ENCODE results near the gene SOX5.
"Not testable (repeated sequence)": the region's sequence is repeated elsewhere in the genome, so short reads cannot be mapped to it uniquely, and the experiment has no call there.

DNA sequence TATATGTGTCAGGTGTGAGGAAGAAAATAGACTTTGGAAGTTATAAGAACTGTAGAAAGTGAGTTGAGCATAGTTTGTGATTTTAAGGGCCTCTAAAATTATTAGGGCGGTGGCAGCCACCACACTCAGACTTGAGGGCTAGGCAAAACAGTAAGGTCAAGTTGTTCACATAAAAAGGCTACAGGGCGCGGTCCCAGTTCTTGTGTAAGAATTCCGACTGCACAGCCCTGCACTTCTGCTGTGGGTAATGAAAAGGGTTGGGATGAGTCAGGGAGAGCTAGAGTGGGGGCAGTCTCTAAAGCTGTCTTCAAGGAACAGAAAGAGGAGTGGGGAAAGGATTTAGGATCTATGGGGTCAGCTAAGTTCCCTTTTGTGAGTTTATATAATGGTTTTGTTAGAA, 441.7 kb downstream of the SOX5 start:
- not testable (repeated sequence) for TF ChIP-seq SOX6 (IDR thresholded peaks at IDR 0.05); SMC3 (conservative IDR thresholded peaks at IDR 0.05; ENCODE audit: insufficient read depth, low read depth, low read length); PTTG1 (tag; IDR thresholded peaks at IDR 0.05; ENCODE audit: low read depth)
- TF ChIP-seq, protein P1, sequence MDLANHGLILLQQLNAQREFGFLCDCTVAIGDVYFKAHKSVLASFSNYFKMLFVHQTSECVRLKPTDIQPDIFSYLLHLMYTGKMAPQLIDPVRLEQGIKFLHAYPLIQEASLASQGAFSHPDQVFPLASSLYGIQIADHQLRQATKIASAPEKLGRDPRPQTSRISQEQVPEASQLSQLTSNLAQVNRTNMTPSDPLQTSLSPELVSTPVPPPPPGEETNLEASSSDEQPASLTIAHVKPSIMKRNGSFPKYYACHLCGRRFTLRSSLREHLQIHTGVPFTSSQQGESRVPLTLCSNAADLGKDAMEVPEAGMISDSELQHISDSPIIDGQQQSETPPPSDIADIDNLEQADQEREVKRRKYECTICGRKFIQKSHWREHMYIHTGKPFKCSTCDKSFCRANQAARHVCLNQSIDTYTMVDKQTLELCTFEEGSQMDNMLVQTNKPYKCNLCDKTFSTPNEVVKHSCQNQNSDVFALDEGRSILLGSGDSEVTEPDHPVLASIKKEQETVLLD (IDR thresholded peaks at IDR 0.05), result not testable (repeated sequence)
- TF ChIP-seq, protein P2, sequence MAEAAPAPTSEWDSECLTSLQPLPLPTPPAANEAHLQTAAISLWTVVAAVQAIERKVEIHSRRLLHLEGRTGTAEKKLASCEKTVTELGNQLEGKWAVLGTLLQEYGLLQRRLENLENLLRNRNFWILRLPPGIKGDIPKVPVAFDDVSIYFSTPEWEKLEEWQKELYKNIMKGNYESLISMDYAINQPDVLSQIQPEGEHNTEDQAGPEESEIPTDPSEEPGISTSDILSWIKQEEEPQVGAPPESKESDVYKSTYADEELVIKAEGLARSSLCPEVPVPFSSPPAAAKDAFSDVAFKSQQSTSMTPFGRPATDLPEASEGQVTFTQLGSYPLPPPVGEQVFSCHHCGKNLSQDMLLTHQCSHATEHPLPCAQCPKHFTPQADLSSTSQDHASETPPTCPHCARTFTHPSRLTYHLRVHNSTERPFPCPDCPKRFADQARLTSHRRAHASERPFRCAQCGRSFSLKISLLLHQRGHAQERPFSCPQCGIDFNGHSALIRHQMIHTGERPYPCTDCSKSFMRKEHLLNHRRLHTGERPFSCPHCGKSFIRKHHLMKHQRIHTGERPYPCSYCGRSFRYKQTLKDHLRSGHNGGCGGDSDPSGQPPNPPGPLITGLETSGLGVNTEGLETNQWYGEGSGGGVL (CRISPR knock-in tag; IDR thresholded peaks at IDR 0.05), result not testable (repeated sequence)
- TF ChIP-seq, protein P3, sequence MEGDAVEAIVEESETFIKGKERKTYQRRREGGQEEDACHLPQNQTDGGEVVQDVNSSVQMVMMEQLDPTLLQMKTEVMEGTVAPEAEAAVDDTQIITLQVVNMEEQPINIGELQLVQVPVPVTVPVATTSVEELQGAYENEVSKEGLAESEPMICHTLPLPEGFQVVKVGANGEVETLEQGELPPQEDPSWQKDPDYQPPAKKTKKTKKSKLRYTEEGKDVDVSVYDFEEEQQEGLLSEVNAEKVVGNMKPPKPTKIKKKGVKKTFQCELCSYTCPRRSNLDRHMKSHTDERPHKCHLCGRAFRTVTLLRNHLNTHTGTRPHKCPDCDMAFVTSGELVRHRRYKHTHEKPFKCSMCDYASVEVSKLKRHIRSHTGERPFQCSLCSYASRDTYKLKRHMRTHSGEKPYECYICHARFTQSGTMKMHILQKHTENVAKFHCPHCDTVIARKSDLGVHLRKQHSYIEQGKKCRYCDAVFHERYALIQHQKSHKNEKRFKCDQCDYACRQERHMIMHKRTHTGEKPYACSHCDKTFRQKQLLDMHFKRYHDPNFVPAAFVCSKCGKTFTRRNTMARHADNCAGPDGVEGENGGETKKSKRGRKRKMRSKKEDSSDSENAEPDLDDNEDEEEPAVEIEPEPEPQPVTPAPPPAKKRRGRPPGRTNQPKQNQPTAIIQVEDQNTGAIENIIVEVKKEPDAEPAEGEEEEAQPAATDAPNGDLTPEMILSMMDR (IDR thresholded peaks at IDR 0.05 in 2 of 3, conservative IDR thresholded peaks at IDR 0.05 in 1 of 3; ENCODE audit: insufficient read depth in 2 of 3, low read depth in 1 of 3, low read length in 3 of 3), result not testable (repeated sequence)
